Muscle of leg (tissue), 11 donors: ENCODE data around the gene JMJD1C. TPM values are rescaled to one million over a fixed set of nuclear protein-coding genes. Genes with fewer than 3 reads are reported as not detected.
"Not testable (repeated sequence)": the region's sequence is repeated elsewhere in the genome, so short reads cannot be mapped to it uniquely, and the experiment has no call there.

Source experiments
- DNase-seq: peaks from one replicate; pipeline ENCODE4 v3.0.0; 2013
- H3K27ac ChIP-seq: one replicate; pipeline ENCODE4 v1.5.1; 2013; ENCODE audit warnings: mild to moderate bottlenecking, low read length, control low read depth
- H3K27me3 ChIP-seq: one replicate; pipeline ENCODE4 v1.6.1; 2013; ENCODE audit warnings: low read length; ENCODE audit not compliant: control insufficient read depth, insufficient read depth
- H3K36me3 ChIP-seq: one replicate; pipeline ENCODE4 v1.6.1; 2013; ENCODE audit warnings: low read length; ENCODE audit not compliant: control insufficient read depth, insufficient read depth
- H3K4me1 ChIP-seq: one replicate; pipeline ENCODE4 v1.6.1; 2013; ENCODE audit warnings: low read length; ENCODE audit not compliant: control insufficient read depth, insufficient read depth
- H3K4me3 ChIP-seq: one replicate; pipeline ENCODE4 v1.5.1; 2013; ENCODE audit warnings: low read length, control low read depth
- H3K9me3 ChIP-seq: replicated peaks from 2 replicates; pipeline ENCODE4 v1.6.1; 2013; ENCODE audit warnings: low read depth, low read length; ENCODE audit not compliant: control insufficient read depth
- WGBS: methylation state at CpG from one replicate; pipeline ENCODE4 v1.1.5; 2013; ENCODE audit warnings: missing lambda C conversion rate; ENCODE audit not compliant: insufficient coverage; 5-methylcytosine and 5-hydroxymethylcytosine counted together
- polyA plus RNA-seq, 8 donors: library from polyadenylated mRNA; unstranded; fragments of 120-200 nt; gene quantifications; one replicate each; pipeline versions ENCODE4 v1.2.1 to v1.2.3, GENCODE V29; 2013; ENCODE audit warnings: inconsistent platforms in 1 of 8, low replicate concordance in 1 of 8; ENCODE audit not compliant: insufficient read length in 8 of 8, insufficient read depth in 1 of 8
- total RNA-seq: library from RNA; stranded (reverse); fragments of 120-200 nt; gene quantifications from one replicate; pipeline ENCODE4 v1.2.4, GENCODE V29; 2013

The JMJD1C gene
- total and polyA plus RNA-seq, 9 donors: 55.5 to 104 (median 74.7) TPM

- H3K9me3 ChIP-seq, H3K36me3 ChIP-seq, H3K4me1 ChIP-seq, DNase-seq, H3K27ac ChIP-seq, H3K4me3 ChIP-seq, H3K27me3 ChIP-seq: not testable (repeated sequence)
- 97% methylated on average over 4 of the region's 5 CpGs for WGBS
Observed at GRCh38 chr10:63500551-63500950, 34.8 kb upstream of the JMJD1C start.

- Histone ChIP-seq H3K4me1 (peaks cover 1% of the 10 kb centered on the region), H3K27me3 (no peaks in the 10 kb centered on the region), H3K9me3 (no peaks in the 10 kb centered on the region), H3K27ac (no peak overlapping the region), H3K4me3 (no peak overlapping the region), H3K36me3 (peaks cover 2% of the 10 kb centered on the region)
- no peak for DNase-seq
- no CpG with 5 or more reads among the region's 1 CpG for WGBS
Observed at GRCh38 chr10:63498665-63499064, 32.9 kb upstream of the JMJD1C start.

- H3K4me1 ChIP-seq: no peaks in the 10 kb centered on the region
- no CpG with 5 or more reads among the region's 1 CpG for WGBS
- DNase-seq: no peak
Observed at GRCh38 chr10:63497321-63497720, 31.5 kb upstream of the JMJD1C start.

GRCh38 chr10:63496561-63496960 lies 30.8 kb upstream of the JMJD1C start:
- Histone ChIP-seq H3K9me3 (no peaks in the 10 kb centered on the region), H3K4me1 (peaks cover 5% of the 10 kb centered on the region), H3K27ac (no peak overlapping the region), H3K36me3 (peaks cover 2% of the 10 kb centered on the region), H3K27me3 (no peaks in the 10 kb centered on the region), H3K4me3 (no peak overlapping the region)
- DNase-seq: no peak
- no CpG with 5 or more reads among the region's 1 CpG for WGBS

More at GRCh38 chr10:63497321-63497720, 31.5 kb upstream of the JMJD1C start:
- H3K4me3 ChIP-seq: no peak overlapping the region
- H3K9me3 ChIP-seq: no peaks in the 10 kb centered on the region
- peaks cover 2% of the 10 kb centered on the region for H3K36me3 ChIP-seq
- H3K27me3 ChIP-seq: no peaks in the 10 kb centered on the region
- H3K27ac ChIP-seq: no peak overlapping the region

DNA sequence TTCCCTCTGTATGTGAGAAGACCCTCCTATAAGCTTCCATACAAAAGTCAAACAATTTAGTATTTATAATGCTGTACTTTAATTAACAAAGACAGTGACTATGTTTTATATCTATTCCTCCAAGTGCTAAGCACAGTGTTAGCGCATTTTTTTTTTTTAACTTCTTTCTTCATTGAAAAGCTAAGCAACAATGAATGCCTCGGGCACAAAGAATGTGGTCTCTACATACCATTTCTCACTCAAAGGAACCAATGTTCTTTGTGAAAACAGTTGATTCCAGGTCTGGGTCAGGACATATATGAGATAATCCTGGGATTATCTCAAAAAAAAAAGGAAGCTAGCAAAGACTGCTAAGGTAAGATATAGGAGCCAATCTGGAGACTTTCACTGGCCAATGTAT lies 29.2 kb upstream of the JMJD1C start:
- no peak overlapping the region for H3K4me3 ChIP-seq
- H3K36me3 ChIP-seq: no peaks in the 10 kb centered on the region
- peaks cover 6% of the 10 kb centered on the region for H3K4me1 ChIP-seq
- H3K9me3 ChIP-seq: peaks cover 2% of the 10 kb centered on the region
- H3K27me3 ChIP-seq: no peaks in the 10 kb centered on the region
- WGBS: no CpG with 5 or more reads among the region's 2 CpGs
- DNase-seq: no peak
- H3K27ac ChIP-seq: no peak overlapping the region

GRCh38 chr10:63493004-63493403 lies 27.2 kb upstream of the JMJD1C start:
- WGBS: no CpG with 5 or more reads among the region's 4 CpGs
- no peak overlapping the region for H3K27ac ChIP-seq

DNA sequence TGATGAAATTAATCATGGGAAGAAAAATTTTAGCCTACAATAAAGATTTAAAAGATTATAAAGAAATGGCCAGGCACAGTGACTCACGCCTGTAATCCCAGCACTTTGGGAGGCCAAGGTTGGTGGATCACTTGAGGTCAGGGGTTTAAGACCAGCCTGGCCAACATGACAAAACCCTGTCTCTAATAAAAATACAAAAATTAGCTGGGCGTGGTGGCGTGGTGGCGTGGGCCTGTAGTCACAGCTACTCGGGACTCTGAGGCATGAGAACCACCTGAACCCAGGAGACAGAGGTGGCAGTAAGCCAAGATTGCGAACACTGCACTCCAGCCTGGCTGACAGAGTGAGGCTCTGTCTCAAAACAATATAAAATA lies 26.5 kb upstream of the JMJD1C start:
- not testable (repeated sequence) for H3K4me1 ChIP-seq, H3K36me3 ChIP-seq, H3K9me3 ChIP-seq, H3K27me3 ChIP-seq, H3K4me3 ChIP-seq
- peak; percentile 18 for DNase-seq
- no CpG with 5 or more reads among the region's 6 CpGs for WGBS
- H3K27ac ChIP-seq: peak overlapping the region; percentile 64

More at GRCh38 chr10:63493004-63493403, 27.2 kb upstream of the JMJD1C start:
- Histone ChIP-seq H3K9me3 (peaks cover 5% of the 10 kb centered on the region), H3K4me1 (peaks cover 6% of the 10 kb centered on the region), H3K36me3 (no peaks in the 10 kb centered on the region), H3K4me3 (no peak overlapping the region), H3K27me3 (no peaks in the 10 kb centered on the region)
- DNase-seq: no peak

- no CpG with 5 or more reads among the region's 8 CpGs for WGBS
- Histone ChIP-seq H3K4me1 (peaks cover 6% of the 10 kb centered on the region), H3K27me3 (no peaks in the 10 kb centered on the region), H3K9me3 (peaks cover 5% of the 10 kb centered on the region), H3K4me3 (no peak overlapping the region), H3K36me3 (no peaks in the 10 kb centered on the region), H3K27ac (peak overlapping the region; percentile 64)
- peak; percentile 95 for DNase-seq
Observed at GRCh38 chr10:63491588-63492316, 26.0 kb upstream of the JMJD1C start.

DNA sequence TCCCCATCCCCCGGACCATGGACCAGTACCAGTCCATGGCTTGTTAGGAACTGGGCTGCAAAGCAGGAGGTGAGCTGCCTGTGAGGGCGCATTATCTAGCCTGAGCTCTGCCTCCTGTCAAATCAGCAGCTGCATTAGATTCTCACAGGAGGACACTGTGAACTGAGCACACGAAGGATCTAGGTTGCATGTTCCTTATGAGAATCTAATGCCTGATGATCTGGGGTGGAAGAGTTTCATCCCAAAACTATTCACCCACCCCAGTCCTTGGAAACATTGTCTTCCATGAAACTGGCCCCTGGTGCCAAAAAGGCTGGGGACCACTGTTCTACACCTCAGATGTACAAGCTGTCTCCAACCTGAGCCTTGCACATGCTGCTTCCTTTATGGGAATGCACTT lies 24.1 kb upstream of the JMJD1C start:
- DNase-seq: no peak
- H3K9me3 ChIP-seq: peaks cover 5% of the 10 kb centered on the region
- H3K36me3 ChIP-seq: no peaks in the 10 kb centered on the region
- 100% methylated on average over 2 of the region's 3 CpGs for WGBS
- no peak overlapping the region for H3K27ac ChIP-seq
- H3K4me3 ChIP-seq: no peak overlapping the region
- H3K4me1 ChIP-seq: peaks cover 6% of the 10 kb centered on the region
- H3K27me3 ChIP-seq: no peaks in the 10 kb centered on the region

- Histone ChIP-seq H3K4me3 (no peak overlapping the region), H3K4me1 (peaks cover 6% of the 10 kb centered on the region), H3K27ac (no peak overlapping the region), H3K27me3 (no peaks in the 10 kb centered on the region), H3K9me3 (peaks cover 5% of the 10 kb centered on the region), H3K36me3 (no peaks in the 10 kb centered on the region)
- no peak for DNase-seq
- no CpG with 5 or more reads among the region's 3 CpGs for WGBS
Observed at GRCh38 chr10:63487990-63488389, 22.2 kb upstream of the JMJD1C start.

DNA sequence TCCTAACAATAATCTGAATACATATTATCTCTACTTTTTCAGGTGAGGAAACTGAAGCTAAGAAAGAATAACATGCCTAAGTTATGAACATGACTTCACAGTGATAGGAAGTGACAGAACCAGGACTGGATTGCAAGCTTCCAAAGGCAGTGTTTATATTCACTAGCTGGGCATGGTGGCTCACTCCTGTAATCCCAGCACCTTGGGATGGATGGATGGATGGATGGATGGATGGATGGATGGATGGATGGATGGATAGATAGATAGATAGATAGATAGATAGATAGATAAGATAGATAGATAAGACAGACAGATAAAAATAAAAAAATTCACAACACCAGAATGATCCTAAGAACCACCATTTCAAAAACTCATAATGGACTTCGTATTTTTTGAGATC lies 18.2 kb upstream of the JMJD1C start:
- H3K27ac ChIP-seq: no peak overlapping the region
- no peaks in the 10 kb centered on the region for H3K9me3 ChIP-seq
- no peak overlapping the region for H3K4me3 ChIP-seq
- WGBS: no CpG with 5 or more reads among the region's 1 CpG
- H3K27me3 ChIP-seq: no peaks in the 10 kb centered on the region
- H3K36me3 ChIP-seq: no peaks in the 10 kb centered on the region
- no peak for DNase-seq
- no peaks in the 10 kb centered on the region for H3K4me1 ChIP-seq
